T-cell (primary cell): ENCODE results near the gene PTPRT. TPM values are rescaled to one million over a fixed set of nuclear protein-coding genes. Genes with fewer than 3 reads are reported as not detected.

Experiments
- ATAC-seq, 4 experiments: fragments of 200-7000 bp in 3 of 4; fragments of 150-1000 bp in 1 of 4; cut with Tn5 transposase; replicated peaks in 1 of 4; 1 replicate in 3 of 4; 2 replicates in 1 of 4; pipeline ENCODE4 v1.10.0; 2021; ENCODE audit warnings: moderate library complexity in 3 of 4, mild to moderate bottlenecking in 2 of 4, moderate number of reproducible peaks in 1 of 4
- CTCF ChIA-PET, 2 donors: fragments of 300-600 bp; sonication (Branson Sonifier 250); formaldehyde crosslinking; loops; one replicate each; lab custom pipeline; 2022; ENCODE audit warnings: antibody characterized with exemption in 2 of 2; lab: Charles Lee
- POLR2A ChIA-PET, 2 donors: fragments of 300-600 bp; sonication (Branson Sonifier 250); formaldehyde crosslinking; loops; one replicate each; lab custom pipeline; 2022; ENCODE audit warnings: antibody characterized with exemption in 2 of 2; lab: Charles Lee
- DNase-seq, 35 experiments: peaks; one replicate each; pipeline versions ENCODE4 v3.0.0 to v3.0.0-alpha.2; 2013 to 2023
- H3K27ac ChIP-seq: one replicate; pipeline ENCODE4 v1.5.1; 2013; ENCODE audit warnings: low read length
- H3K27me3 ChIP-seq, 2 experiments: replicated peaks in 1 of 2; 1 replicate in 1 of 2; 2 replicates in 1 of 2; pipeline versions ENCODE4 v1.6.1 to v1.7.0; 2013; ENCODE audit warnings: low read length in 1 of 2, mixed read lengths in 1 of 2; ENCODE audit not compliant: control insufficient read depth in 2 of 2, insufficient read depth in 2 of 2; ENCODE audit errors: extremely low read depth in 1 of 2
- H3K36me3 ChIP-seq, 2 donors: 1 replicate in 1 of 2; 2 replicates in 1 of 2; pipeline versions ENCODE4 v1.6.1 to v1.7.0; 2013; ENCODE audit warnings: low read length in 1 of 2; ENCODE audit not compliant: control insufficient read depth in 2 of 2, insufficient read depth in 1 of 2; ENCODE audit errors: extremely low read depth in 1 of 2
- H3K4me1 ChIP-seq, 2 experiments: 1 replicate in 1 of 2; 2 replicates in 1 of 2; pipeline versions ENCODE4 v1.6.1 to v1.7.0; 2013; ENCODE audit warnings: low read length in 2 of 2, mixed read lengths in 1 of 2; ENCODE audit not compliant: insufficient read depth in 2 of 2, control insufficient read depth in 1 of 2; ENCODE audit errors: extremely low read depth in 1 of 2
- H3K4me3 ChIP-seq, 2 donors: 1 replicate in 1 of 2; 2 replicates in 1 of 2; pipeline versions ENCODE4 v1.5.1 to v1.7.0; 2013; ENCODE audit warnings: mild to moderate bottlenecking in 2 of 2, low read length in 1 of 2, moderate library complexity in 1 of 2; ENCODE audit not compliant: control insufficient read depth in 1 of 2; ENCODE audit errors: extremely low read depth in 1 of 2
- H3K9me3 ChIP-seq: 2 replicates; pipeline ENCODE4 v1.7.0; 2013
- H3K27ac Mint-ChIP-seq, 2 donors: one replicate each; pipeline ENCODE4 v1.8.0; 2020 to 2021; ENCODE audit warnings: mild to moderate bottlenecking in 2 of 2, mixed read lengths in 2 of 2
- H3K27me3 Mint-ChIP-seq, 2 donors: one replicate each; pipeline ENCODE4 v1.8.0; 2021 to 2022; ENCODE audit warnings: mixed read lengths in 2 of 2
- H3K36me3 Mint-ChIP-seq: one replicate; pipeline ENCODE4 v1.8.0; 2021; ENCODE audit warnings: mixed read lengths
- H3K4me1 Mint-ChIP-seq, 3 donors: one replicate each; pipeline ENCODE4 v1.8.0; 2020 to 2022; ENCODE audit warnings: mixed read lengths in 3 of 3, mild to moderate bottlenecking in 1 of 3
- H3K4me3 Mint-ChIP-seq, 3 donors: one replicate each; pipeline ENCODE4 v1.8.0; 2020 to 2022; ENCODE audit warnings: mild to moderate bottlenecking in 3 of 3, mixed read lengths in 3 of 3, moderate library complexity in 3 of 3
- H3K9me3 Mint-ChIP-seq, 3 donors: one replicate each; pipeline ENCODE4 v1.8.0; 2020 to 2022; ENCODE audit warnings: mixed read lengths in 3 of 3
- WGBS: methylation state at CpG from one replicate; pipeline ENCODE4 v1.1.5; 2013; ENCODE audit warnings: missing lambda C conversion rate; ENCODE audit not compliant: insufficient coverage; 5-methylcytosine and 5-hydroxymethylcytosine counted together
- total RNA-seq, 35 experiments: library from RNA in 6 of 35; stranded (reverse) in 6 of 35; fragments of 120-200 nt in 1 of 35; gene quantifications; one replicate each; pipeline versions ENCODE4 v1.2.1 to v1.2.4 and lab custom pipeline; 2013 to 2026

Gene PTPRT
- total RNA-seq, 5 donors from 2014 or later (not counting 1 experiment from before 2014, with no cell fraction given): not detected

DNA sequence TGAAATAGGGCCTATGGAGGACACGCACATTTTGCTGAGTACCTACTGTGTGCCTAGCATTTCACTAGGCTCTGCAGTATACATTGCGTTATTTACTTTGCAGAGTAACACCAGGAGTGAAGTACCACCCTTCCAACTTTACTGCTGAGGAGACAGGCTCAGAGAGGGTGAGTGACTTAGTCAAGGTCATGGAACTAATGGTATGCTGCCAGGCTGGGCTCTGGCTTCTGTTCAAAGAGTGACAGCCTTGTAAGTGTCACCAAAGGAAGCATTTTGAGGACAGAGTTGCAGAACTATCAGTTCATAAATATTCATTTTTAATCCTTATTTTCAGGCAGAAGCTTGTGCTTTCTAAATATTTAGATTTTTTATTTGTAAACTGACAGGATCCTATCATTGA lies 816.7 kb downstream of the PTPRT start:
- peaks cover 0 to 6% (median 3%) of the 10 kb centered on the region in 3 donors for H3K9me3 Mint-ChIP-seq
- no peaks in the 10 kb centered on the region for H3K36me3 Mint-ChIP-seq
- H3K27ac ChIP-seq: no peak overlapping the region
- DNase-seq: no peak
- no peaks in the 10 kb centered on the region for H3K9me3 ChIP-seq
- no peaks in the 10 kb centered on the region for H3K36me3 ChIP-seq
- no peaks in the 10 kb centered on the region for H3K27me3 Mint-ChIP-seq
- H3K4me3 Mint-ChIP-seq: no peak overlapping the region
- no peaks in the 10 kb centered on the region for H3K4me1 Mint-ChIP-seq
- ATAC-seq: no peak
- H3K4me3 ChIP-seq: no peak overlapping the region
- no peak overlapping the region for H3K27ac Mint-ChIP-seq
- ChIA-PET POLR2A (no interaction called here), CTCF (no interaction called here)
- no peaks in the 10 kb centered on the region for H3K4me1 ChIP-seq
- H3K27me3 ChIP-seq: peaks cover 0 to 4% of the 10 kb centered on the region in 2 experiments
- WGBS: 100% methylated on average over 1 of the region's 2 CpGs

GRCh38 chr20:42370075-42370474 lies 819.6 kb downstream of the PTPRT start:
- Histone ChIP-seq H3K4me1 (no peaks in the 10 kb centered on the region), H3K4me3 (no peak overlapping the region), H3K27me3 (peaks cover 0 to 4% of the 10 kb centered on the region in 2 experiments), H3K27ac (no peak overlapping the region), H3K36me3 (no peaks in the 10 kb centered on the region), H3K9me3 (no peaks in the 10 kb centered on the region)
- no peak overlapping the region for H3K4me3 Mint-ChIP-seq
- DNase-seq (no peak), ATAC-seq (no peak)
- no peaks in the 10 kb centered on the region for H3K36me3 Mint-ChIP-seq
- no peaks in the 10 kb centered on the region for H3K27me3 Mint-ChIP-seq
- POLR2A ChIA-PET: no interaction called here
- H3K4me1 Mint-ChIP-seq: no peaks in the 10 kb centered on the region
- no peak overlapping the region for H3K27ac Mint-ChIP-seq
- 16% methylated on average over 4 of the region's 6 CpGs for WGBS
- CTCF ChIA-PET: no interaction called here
- H3K9me3 Mint-ChIP-seq: peaks cover 0 to 6% (median 0%) of the 10 kb centered on the region in 3 donors

DNA sequence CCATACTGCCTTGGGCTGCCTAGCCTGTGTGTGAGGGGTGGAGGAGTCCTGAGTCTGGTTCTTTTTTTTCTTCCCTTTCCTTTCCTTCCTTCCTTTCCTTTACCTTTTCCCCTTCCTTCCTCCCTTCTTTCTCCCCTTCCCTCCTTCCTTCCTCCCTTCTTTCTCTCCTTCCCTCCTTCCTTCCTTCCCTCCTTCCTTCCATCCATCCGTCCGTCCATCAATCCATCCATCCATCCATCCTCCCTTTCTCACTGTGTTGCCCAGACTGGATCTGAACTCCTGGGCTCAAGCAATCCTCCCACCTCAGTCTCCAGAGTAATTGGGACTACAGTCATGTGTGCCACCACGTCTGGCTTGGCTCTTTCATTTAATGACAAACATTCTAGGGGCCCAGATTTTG lies 820.8 kb downstream of the PTPRT start:
- Mint-ChIP-seq H3K27me3 (no peaks in the 10 kb centered on the region), H3K36me3 (no peaks in the 10 kb centered on the region), H3K4me1 (no peaks in the 10 kb centered on the region), H3K27ac (no peak overlapping the region), H3K9me3 (peaks cover 0 to 6% (median 0%) of the 10 kb centered on the region in 3 donors), H3K4me3 (no peak overlapping the region)
- no peaks in the 10 kb centered on the region for H3K4me1 ChIP-seq
- POLR2A ChIA-PET: no interaction called here
- no peak overlapping the region for H3K27ac ChIP-seq
- 74% methylated on average over 3 of the region's 3 CpGs for WGBS
- H3K4me3 ChIP-seq: no peak overlapping the region
- peaks cover 0 to 2% of the 10 kb centered on the region in 2 experiments for H3K27me3 ChIP-seq
- ATAC-seq (no peak), DNase-seq (no peak)
- no peaks in the 10 kb centered on the region for H3K36me3 ChIP-seq
- CTCF ChIA-PET: no interaction called here
- H3K9me3 ChIP-seq: no peaks in the 10 kb centered on the region

- WGBS: 43% methylated on average over 4 of the region's 6 CpGs
- ATAC-seq (no peak), DNase-seq (no peak)
- ChIA-PET POLR2A (no interaction called here), CTCF (no interaction called here)
- Histone ChIP-seq H3K9me3 (no peaks in the 10 kb centered on the region), H3K27me3 (no peaks in the 10 kb centered on the region), H3K27ac (no peak overlapping the region), H3K4me3 (no peak overlapping the region), H3K36me3 (no peaks in the 10 kb centered on the region), H3K4me1 (no peaks in the 10 kb centered on the region)
- Mint-ChIP-seq H3K27me3 (no peaks in the 10 kb centered on the region), H3K36me3 (no peaks in the 10 kb centered on the region), H3K27ac (no peak overlapping the region), H3K9me3 (peaks cover 0 to 6% (median 1%) of the 10 kb centered on the region in 3 donors), H3K4me1 (no peaks in the 10 kb centered on the region), H3K4me3 (no peak overlapping the region)
Observed at GRCh38 chr20:42366626-42367025, 823.1 kb downstream of the PTPRT start.

DNA sequence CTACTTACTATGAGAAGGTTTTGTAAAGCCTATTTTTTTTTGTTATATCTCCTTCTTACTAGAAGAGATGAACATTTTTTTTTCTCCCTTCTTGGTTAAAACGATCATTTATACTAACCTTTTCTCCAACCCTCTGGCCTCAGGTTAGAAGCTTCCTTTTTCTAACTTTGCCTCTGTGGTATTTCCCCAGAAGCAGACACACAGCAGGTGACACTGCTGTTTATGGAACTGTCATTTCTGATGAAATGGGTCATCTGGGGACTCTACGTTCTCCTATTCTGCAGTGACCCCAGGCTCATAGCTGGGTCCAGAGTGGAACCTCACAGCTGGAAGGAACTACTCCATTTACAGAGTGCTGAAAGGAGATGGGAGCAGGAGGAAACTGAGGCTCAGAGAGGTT lies 825.3 kb downstream of the PTPRT start:
- DNase-seq: no peak
- Histone ChIP-seq H3K4me1 (no peaks in the 10 kb centered on the region), H3K9me3 (no peaks in the 10 kb centered on the region), H3K36me3 (no peaks in the 10 kb centered on the region), H3K4me3 (no peak overlapping the region), H3K27ac (no peak overlapping the region), H3K27me3 (no peaks in the 10 kb centered on the region)
- no peak overlapping the region for H3K4me3 Mint-ChIP-seq
- H3K27ac Mint-ChIP-seq: no peak overlapping the region
- ATAC-seq: no peak
- no peaks in the 10 kb centered on the region for H3K4me1 Mint-ChIP-seq
- no CpG with 5 or more reads among the region's 2 CpGs for WGBS
- ChIA-PET CTCF (no interaction called here), POLR2A (no interaction called here)
- no peaks in the 10 kb centered on the region for H3K27me3 Mint-ChIP-seq
- H3K9me3 Mint-ChIP-seq: peaks cover 0 to 6% (median 2%) of the 10 kb centered on the region in 3 donors
- no peaks in the 10 kb centered on the region for H3K36me3 Mint-ChIP-seq

DNA sequence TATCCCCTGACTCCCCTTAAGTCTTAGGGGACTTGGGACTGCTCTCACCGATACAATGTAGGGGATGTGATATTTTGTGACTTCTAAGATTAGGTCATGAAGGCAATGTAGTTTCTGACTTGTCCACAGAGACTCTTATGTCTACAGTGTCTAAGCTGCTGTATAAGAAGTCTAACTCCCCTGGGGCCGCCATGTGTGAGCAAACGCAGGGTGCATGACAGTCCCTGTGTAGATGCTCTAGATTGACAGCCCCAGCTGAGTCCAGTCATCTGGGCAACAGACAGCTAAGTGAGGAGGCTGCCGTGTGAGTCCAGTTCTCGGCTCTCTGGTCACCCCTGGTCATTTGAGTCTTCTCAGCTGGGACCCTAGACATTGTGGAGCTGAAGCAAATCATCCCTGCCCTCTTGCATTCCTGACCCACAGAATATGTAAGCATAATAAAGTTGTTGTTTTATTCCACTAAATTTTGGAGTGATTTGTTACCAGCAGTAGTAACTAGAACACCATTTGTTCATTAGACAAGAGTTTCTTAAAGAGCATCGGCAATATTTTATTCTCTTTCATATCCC lies 828.2 kb downstream of the PTPRT start:
- Histone ChIP-seq H3K36me3 (no peaks in the 10 kb centered on the region), H3K4me3 (no peak overlapping the region), H3K4me1 (no peaks in the 10 kb centered on the region), H3K27me3 (no peaks in the 10 kb centered on the region), H3K9me3 (no peaks in the 10 kb centered on the region), H3K27ac (no peak overlapping the region)
- POLR2A ChIA-PET: no interaction called here
- CTCF ChIA-PET: no interaction called here
- no peak overlapping the region for H3K27ac Mint-ChIP-seq
- no peak overlapping the region for H3K4me3 Mint-ChIP-seq
- H3K4me1 Mint-ChIP-seq: no peaks in the 10 kb centered on the region
- WGBS: 70% methylated on average over 4 of the region's 6 CpGs
- no peak for ATAC-seq
- no peaks in the 10 kb centered on the region for H3K27me3 Mint-ChIP-seq
- DNase-seq: no peak
- H3K9me3 Mint-ChIP-seq: peaks cover 0 to 7% (median 2%) of the 10 kb centered on the region in 3 donors
- no peaks in the 10 kb centered on the region for H3K36me3 Mint-ChIP-seq

GRCh38 chr20:42360621-42361020 lies 829.1 kb downstream of the PTPRT start:
- Mint-ChIP-seq H3K9me3 (peaks cover 0 to 7% (median 2%) of the 10 kb centered on the region in 3 donors), H3K4me3 (no peak overlapping the region), H3K27me3 (no peaks in the 10 kb centered on the region), H3K36me3 (no peaks in the 10 kb centered on the region), H3K27ac (no peak overlapping the region), H3K4me1 (no peaks in the 10 kb centered on the region)
- WGBS: no CpG with 5 or more reads among the region's 1 CpG
- Histone ChIP-seq H3K27ac (no peak overlapping the region), H3K4me3 (no peak overlapping the region), H3K27me3 (no peaks in the 10 kb centered on the region), H3K9me3 (no peaks in the 10 kb centered on the region), H3K4me1 (no peaks in the 10 kb centered on the region), H3K36me3 (no peaks in the 10 kb centered on the region)
- ChIA-PET POLR2A (no interaction called here), CTCF (no interaction called here)
- no peak for ATAC-seq
- DNase-seq: no peak
